SU-DHL-6 (cell line): ENCODE results near the gene STAU1.

ENCODE experiments used
- H2AFZ ChIP-seq: fragments of 200-600 bp; sonication (generic); 2 replicates; pipeline ENCODE4 v1.6.1; 2014; ENCODE audit warnings: low read depth, mild to moderate bottlenecking, moderate library complexity, mixed read lengths, antibody characterized with exemption, low read length; ENCODE audit not compliant: severe bottlenecking
- H3F3A ChIP-seq: fragments of 200-600 bp; shearing (Covaris generic); 2 replicates; pipeline ENCODE4 v1.6.0; 2016; ENCODE audit warnings: antibody characterized with exemption, mild to moderate bottlenecking; ENCODE audit not compliant: insufficient read depth
- H3K27ac ChIP-seq: fragments of 200-600 bp; sonication (generic); 2 replicates; pipeline ENCODE4 v1.5.1; 2016; ENCODE audit warnings: low read depth, mild to moderate bottlenecking, low read length, moderate library complexity, mixed read lengths
- H3K27me3 ChIP-seq: fragments of 200-600 bp; sonication (generic), shearing (Covaris generic); 2 replicates; pipeline ENCODE4 v1.6.0; 2014; ENCODE audit warnings: mild to moderate bottlenecking, low read length
- H3K36me3 ChIP-seq: fragments of 200-600 bp; sonication (generic); 2 replicates; pipeline ENCODE4 v1.6.1; 2014; ENCODE audit warnings: mild to moderate bottlenecking, low read length, mixed read lengths
- H3K4me2 ChIP-seq: fragments of 300-600, 200-600 bp; shearing (Covaris generic), sonication (generic); 2 replicates; pipeline ENCODE4 v1.6.0; 2014; ENCODE audit warnings: low read length, low read depth, mild to moderate bottlenecking; ENCODE audit not compliant: poor library complexity, severe bottlenecking
- H3K4me3 ChIP-seq: fragments of 200-600 bp; sonication (generic); 2 replicates; pipeline ENCODE4 v1.5.1; 2014; ENCODE audit warnings: antibody characterized with exemption, low read length, mild to moderate bottlenecking, mixed read lengths; ENCODE audit not compliant: insufficient read depth, poor library complexity, severe bottlenecking
- H3K79me2 ChIP-seq: fragments of 200-600 bp; sonication (generic); 2 replicates; pipeline ENCODE4 v1.6.1; 2014; ENCODE audit warnings: mild to moderate bottlenecking, low read length, moderate library complexity; ENCODE audit not compliant: insufficient read depth
- H3K9ac ChIP-seq: fragments of 200-600 bp; sonication (generic); 2 replicates; pipeline ENCODE4 v1.7.0; 2014; ENCODE audit warnings: mild to moderate bottlenecking, low read length
- H3K9me2 ChIP-seq: fragments of 200-600 bp; sonication (generic); replicated peaks from 2 replicates; pipeline ENCODE4 v1.6.1; 2014; ENCODE audit warnings: low read length; ENCODE audit not compliant: insufficient read depth
- H3K9me3 ChIP-seq: fragments of 200-600 bp; sonication (generic); 2 replicates; pipeline ENCODE4 v1.6.1; 2014; ENCODE audit warnings: low read length, mixed read lengths; ENCODE audit not compliant: insufficient read depth
- H4K20me1 ChIP-seq: fragments of 200-600 bp; sonication (generic); 2 replicates; pipeline ENCODE4 v1.6.1; 2014; ENCODE audit warnings: low read depth, mild to moderate bottlenecking, antibody characterized with exemption, low read length, moderate library complexity, mixed read lengths
- EZH2phosphoT487 ChIP-seq: fragments of 200-600 bp; sonication (generic), shearing (Covaris generic); conservative IDR thresholded peaks from 2 replicates; pipeline ENCODE4 v1.6.1; 2018; ENCODE audit warnings: mild to moderate bottlenecking, antibody characterized with exemption, low read length, moderate library complexity, mixed read lengths
- TF ChIP-seq, protein P1 (sequence below): fragments of 200-600 bp; sonication (generic); IDR thresholded peaks from one replicate; pipeline ENCODE4 v1.5.1; 2017; ENCODE audit warnings: antibody characterized with exemption, mild to moderate bottlenecking, low read length, moderate library complexity; ENCODE audit not compliant: insufficient read depth, poor library complexity, severe bottlenecking

The STAU1 gene

DNA sequence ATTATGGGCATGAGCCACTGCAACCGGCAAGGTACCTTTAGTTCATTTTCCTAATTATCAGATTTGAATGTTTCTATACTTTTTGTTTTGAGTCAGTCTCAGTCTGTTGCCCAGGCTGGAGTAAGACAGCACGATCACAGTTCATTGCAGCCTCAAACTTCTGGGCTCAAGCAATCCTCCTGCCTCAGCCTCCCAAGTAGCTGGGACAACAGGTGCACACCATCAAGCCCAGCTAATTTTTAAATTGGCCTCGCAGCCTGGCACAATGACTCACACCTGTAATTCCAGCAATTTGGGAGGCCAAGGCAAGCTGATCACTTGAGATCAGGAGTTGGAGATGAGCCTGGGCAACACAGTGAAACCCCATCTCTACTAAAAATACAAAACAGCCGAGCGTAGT, 24.4 kb downstream of the STAU1 start:
- no peak overlapping the region for H3K9ac ChIP-seq
- no peaks in the 10 kb centered on the region for H3K27me3 ChIP-seq
- no peak overlapping the region for H2AFZ ChIP-seq
- H3K27ac ChIP-seq, result no peak overlapping the region
- H3K79me2 ChIP-seq, result peaks cover 76% of the 10 kb centered on the region
- H3K9me3 ChIP-seq, result no peaks in the 10 kb centered on the region
- no peaks in the 10 kb centered on the region for H4K20me1 ChIP-seq
- H3K36me3 ChIP-seq, result peaks cover 6% of the 10 kb centered on the region; the same call in 1 of the 2 replicates
- H3K9me2 ChIP-seq, result no peaks in the 10 kb centered on the region
- H3K4me3 ChIP-seq, result no peak overlapping the region
- TF ChIP-seq EZH2phosphoT487, result no peak
- TF ChIP-seq, protein P1, sequence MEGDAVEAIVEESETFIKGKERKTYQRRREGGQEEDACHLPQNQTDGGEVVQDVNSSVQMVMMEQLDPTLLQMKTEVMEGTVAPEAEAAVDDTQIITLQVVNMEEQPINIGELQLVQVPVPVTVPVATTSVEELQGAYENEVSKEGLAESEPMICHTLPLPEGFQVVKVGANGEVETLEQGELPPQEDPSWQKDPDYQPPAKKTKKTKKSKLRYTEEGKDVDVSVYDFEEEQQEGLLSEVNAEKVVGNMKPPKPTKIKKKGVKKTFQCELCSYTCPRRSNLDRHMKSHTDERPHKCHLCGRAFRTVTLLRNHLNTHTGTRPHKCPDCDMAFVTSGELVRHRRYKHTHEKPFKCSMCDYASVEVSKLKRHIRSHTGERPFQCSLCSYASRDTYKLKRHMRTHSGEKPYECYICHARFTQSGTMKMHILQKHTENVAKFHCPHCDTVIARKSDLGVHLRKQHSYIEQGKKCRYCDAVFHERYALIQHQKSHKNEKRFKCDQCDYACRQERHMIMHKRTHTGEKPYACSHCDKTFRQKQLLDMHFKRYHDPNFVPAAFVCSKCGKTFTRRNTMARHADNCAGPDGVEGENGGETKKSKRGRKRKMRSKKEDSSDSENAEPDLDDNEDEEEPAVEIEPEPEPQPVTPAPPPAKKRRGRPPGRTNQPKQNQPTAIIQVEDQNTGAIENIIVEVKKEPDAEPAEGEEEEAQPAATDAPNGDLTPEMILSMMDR, result no peak
- H3K4me2 ChIP-seq, result no peak overlapping the region
- H3F3A ChIP-seq, result no peaks in the 10 kb centered on the region; the same call in 1 of the 2 replicates

DNA sequence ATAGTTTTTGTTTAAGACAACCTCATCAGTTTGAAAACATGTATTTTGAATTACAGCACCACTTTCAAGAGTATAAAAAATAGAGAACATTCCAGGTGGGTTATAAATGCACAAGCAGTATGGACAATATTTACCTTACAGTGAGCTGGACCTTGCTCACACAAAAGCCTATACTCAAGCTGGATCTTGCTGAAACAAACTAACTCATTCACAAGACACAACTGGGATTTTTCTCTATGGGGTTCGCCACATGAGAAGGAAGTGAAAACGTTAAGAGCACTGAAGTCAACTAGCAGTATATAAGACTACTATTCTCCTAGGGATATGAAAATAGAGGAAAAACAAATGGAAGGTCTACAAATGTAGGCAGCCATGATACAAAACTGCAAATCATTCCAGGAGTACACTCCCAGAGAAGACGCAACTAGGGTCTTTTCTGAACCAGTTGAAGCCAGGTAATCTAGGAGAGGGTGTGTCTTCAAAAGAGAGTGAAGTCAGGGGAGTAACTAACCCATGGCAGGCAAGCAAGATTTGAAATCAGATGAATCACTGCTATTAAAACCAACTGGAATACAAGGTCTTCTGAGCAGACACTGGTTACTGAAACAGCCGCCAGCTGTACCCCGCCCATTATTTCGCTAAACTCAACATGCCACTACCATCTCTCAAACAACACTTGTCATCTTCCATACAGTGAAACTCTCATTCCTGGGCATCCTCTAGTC, 26.5 kb downstream of the STAU1 start:
- no peak overlapping the region for H3K4me2 ChIP-seq
- no peak overlapping the region for H3K9ac ChIP-seq
- no peak overlapping the region for H3K4me3 ChIP-seq
- peaks cover 55% of the 10 kb centered on the region for H3K79me2 ChIP-seq
- peaks cover 6% of the 10 kb centered on the region; the same call in 1 of the 2 replicates for H3K36me3 ChIP-seq
- H2AFZ ChIP-seq, result no peak overlapping the region
- H3K27ac ChIP-seq, result no peak overlapping the region
- no peaks in the 10 kb centered on the region for H3K9me2 ChIP-seq
- H4K20me1 ChIP-seq, result no peaks in the 10 kb centered on the region
- H3K9me3 ChIP-seq, result no peaks in the 10 kb centered on the region
- TF ChIP-seq EZH2phosphoT487, result no peak
- TF ChIP-seq, protein P1, result no peak
- no peaks in the 10 kb centered on the region for H3K27me3 ChIP-seq
- no peaks in the 10 kb centered on the region; the same call in 1 of the 2 replicates for H3F3A ChIP-seq

DNA sequence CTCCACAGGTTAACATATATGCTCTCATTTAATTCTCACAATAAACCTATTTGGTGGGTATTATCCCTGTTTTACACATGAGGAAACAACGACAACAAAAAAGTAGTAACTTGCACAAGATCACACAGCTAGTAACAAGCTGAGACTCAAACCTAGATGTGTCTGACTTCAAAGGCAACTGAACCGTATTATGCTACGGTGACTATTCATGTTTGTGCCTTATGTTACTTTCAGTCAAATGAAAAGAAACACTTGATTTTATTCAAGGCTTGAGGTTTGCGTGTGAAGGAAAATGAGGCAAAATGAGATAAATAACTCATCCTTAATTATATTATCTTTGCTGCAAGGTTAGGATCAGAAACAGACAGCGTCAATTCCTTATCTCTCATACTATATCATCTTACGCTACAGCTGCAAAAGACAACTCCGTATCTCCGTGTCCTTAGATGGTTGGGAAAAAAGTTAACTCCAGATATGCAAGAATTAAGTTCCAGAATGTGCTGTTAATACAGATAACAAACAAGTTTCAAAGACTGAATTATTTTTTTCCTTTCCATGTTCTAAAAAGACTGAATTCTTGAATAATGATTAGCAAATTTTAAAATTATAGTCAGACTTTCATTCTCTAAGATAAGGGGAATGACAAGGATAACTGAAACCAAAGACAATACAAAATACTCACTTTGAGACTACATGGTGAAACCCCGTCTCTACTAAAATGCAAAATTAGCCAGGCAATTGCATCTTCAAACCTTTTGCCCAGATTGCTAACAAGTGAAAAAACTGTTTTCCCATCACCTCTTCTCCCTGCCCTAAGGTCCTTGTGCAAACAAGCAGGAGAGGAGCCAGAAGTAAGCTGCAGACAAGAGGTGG, 27.8 kb downstream of the STAU1 start:
- TF ChIP-seq, protein P1, result no peak
- TF ChIP-seq EZH2phosphoT487, result no peak
- no peaks in the 10 kb centered on the region; the same call in 1 of the 2 replicates for H3F3A ChIP-seq
- peaks cover 42% of the 10 kb centered on the region for H3K79me2 ChIP-seq
- no peaks in the 10 kb centered on the region for H4K20me1 ChIP-seq
- H3K9me3 ChIP-seq, result no peaks in the 10 kb centered on the region
- H2AFZ ChIP-seq, result no peak overlapping the region
- H3K9me2 ChIP-seq, result no peaks in the 10 kb centered on the region
- no peak overlapping the region for H3K27ac ChIP-seq
- no peaks in the 10 kb centered on the region for H3K27me3 ChIP-seq
- no peak overlapping the region for H3K4me3 ChIP-seq
- H3K4me2 ChIP-seq, result no peak overlapping the region
- H3K36me3 ChIP-seq, result peaks cover 6% of the 10 kb centered on the region; the same call in 1 of the 2 replicates
- H3K9ac ChIP-seq, result no peak overlapping the region
